Stimulated activated CD8-positive, alpha-beta memory T cell treated with anti-CD3 and anti-CD28 coated beads, Interleukin-7, amount 100 ng/mL, for 24 hours (primary cell): ENCODE measurements around the gene AMDHD1.
"Not testable (repeated sequence)": the region's sequence is repeated elsewhere in the genome, so short reads cannot be mapped to it uniquely, and the experiment has no call there.

ENCODE experiments used
- DNase-seq: peaks from one replicate; pipeline ENCODE4 v3.0.0-alpha.2; 2020; ENCODE audit warnings: low read depth

The AMDHD1 gene

DNA sequence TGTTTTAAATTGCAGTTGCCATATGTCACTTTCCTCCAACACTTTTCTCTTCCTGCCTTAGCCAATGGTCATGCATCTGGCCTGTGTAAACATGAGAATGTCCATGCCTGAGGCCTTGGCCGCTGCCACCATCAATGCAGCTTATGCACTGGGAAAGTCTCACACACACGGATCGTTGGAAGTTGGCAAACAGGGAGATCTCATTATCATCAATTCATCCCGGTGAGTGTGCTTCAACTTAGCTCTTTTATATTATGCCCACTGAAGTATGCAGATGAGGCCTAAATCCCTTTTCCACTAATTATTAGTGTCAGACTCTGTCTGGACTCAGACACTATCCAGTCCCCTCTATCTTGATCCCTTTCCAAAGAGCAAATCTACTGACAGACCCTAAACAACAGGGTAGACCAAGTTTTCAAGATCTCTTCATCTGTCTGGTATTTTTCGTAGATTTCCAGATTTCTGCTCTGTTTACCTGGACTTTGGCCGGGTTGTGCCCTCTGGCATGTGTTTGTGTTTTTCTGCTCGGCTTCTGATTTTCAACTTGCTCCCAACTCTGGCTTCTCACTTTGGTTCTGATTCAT lies 23.2 kb downstream of the AMDHD1 start:
- no peak for DNase-seq

DNA sequence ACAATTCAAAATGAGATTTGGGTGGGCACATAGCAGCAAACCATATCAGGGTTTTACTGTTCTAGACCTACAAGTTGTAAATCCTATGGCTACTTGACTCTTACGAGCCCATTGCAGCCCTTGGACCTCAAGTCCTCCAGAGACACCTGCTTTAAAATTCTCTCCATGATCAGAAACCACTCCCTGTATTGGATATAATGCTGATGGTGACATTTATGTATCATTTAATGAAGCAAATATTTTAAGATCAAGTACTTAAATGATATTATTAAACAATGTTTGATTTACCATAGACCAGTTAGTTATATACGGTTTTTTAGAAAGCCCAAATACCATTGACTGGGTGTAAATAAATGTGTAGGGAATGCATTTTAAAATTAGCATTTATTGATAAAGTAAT lies 24.2 kb downstream of the AMDHD1 start:
- DNase-seq, result no peak

DNA sequence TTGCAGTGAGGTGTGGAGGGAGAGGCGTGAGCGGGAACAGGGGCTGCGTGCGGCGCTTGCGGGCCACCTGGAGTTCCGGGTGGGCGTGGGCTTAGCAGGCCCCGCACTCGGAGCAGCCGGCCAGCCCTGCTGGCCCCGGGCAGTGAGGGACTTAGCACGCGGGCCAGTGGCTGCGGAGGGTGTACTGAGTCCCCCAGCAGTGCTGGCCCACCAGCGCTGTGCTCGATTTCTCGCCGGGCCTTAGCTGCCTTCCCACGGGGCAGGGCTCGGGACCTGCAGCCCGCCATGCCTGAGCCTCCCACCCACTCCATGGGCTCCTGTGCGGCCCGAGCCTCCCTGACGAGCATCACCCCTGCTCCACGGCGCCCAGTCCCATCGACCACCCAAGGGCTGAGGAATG lies 26.0 kb downstream of the AMDHD1 start:
- DNase-seq, result not testable (repeated sequence)

DNA sequence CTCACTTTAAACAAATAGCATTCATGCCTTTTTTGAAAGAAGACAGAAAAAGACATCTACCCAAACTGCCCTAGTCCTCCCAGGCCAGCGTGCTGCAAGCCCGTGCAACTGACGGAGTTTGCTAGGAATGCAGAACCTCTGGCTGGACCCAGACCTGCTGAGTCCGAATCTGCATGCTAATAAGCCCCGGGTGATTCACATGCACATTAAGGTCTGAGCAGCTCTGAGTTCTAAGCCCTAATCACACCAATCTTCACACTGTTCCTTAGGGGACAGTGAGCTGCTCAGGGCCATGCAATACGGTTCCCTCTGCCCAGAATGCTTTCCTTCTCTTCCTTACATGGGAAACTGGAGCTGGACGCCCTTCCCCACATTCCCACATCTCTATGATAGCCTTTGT lies 27.8 kb downstream of the AMDHD1 start:
- DNase-seq, result no peak

DNA sequence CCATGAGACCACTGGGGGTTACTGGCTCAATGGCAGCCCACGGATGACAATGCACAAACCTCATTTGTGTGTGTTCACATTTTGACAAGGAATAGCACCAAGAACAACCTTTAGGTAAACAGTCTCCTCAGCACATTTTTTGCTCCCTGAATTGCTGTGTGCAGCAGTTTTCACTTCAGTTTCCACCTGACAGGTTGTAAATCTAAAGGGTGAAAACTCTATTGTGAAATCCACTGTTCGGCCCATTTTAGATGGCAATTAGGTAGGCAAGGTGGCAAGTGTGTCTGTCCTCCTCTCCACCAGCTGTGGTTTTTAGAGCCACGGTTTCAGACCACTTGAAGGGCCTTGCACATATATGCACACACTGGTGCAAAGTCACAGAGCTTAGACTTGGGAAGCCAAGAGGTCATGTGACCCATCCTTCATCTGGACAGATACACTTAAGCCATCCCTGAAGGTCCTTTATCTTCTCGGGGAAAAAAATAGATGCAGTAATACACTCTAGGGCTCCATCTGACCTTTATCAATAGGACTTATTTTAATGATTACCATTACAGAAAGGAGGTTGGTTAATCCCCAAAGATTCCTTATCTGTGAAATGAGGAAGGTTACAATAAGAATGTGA lies 29.8 kb downstream of the AMDHD1 start:
- no peak for DNase-seq

DNA sequence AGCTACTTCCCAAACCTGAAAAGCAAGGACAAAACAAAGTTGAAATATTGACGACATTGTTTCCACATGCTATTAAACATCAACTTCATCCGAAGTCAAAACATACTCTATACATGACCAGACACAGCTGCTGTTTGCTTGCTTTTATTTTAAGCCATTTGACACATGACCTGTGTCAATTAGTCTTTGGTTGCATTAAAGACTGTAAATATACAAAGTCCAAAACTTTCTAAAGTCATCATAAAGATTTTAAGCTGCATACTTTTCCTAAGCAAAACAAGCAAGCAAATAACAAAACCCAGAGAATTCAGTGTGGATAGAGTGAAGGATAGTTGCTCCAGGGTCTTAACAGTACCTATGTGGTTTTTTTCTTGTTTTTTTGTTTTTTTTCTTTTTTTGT lies 31.2 kb downstream of the AMDHD1 start:
- DNase-seq, result no peak

DNA sequence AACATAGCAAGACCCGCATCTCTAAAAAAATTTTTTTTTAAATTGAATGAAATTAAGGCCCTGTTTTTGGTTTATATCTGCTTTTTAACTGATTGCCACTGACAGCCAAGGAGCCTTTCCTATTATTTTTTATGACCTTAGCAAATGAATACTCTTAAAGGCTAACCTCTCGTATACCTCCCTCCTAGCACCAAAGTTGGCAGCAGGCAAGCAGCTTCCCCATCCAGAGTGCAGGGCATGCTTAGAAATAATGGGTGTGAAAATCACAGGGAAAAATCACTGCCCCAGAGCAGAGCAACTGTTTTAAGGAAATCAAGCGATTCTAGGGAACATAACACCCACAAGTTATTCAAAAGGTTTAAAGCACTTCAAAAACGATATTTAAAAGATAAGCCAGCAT lies 32.4 kb downstream of the AMDHD1 start:
- DNase-seq, result no peak

DNA sequence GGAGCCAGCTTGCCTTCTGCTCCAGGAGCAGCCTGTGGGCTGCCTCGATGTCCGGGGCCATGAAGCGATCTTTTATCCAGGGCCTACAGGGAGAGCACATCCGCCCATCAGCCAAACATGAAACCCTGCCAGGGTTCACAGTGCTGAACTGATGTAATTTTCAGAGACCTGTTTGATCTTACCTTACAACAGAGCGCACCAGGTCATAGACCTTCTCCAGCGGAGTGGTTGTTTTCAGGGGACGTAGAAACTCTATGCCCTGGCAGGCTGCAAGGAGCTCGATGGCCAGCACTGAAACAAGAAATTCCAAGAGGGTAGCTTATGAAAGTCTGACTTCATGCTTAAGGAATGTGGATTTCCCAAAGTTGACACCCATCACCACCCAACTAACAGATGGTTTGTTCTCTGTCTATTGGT lies 33.3 kb downstream of the AMDHD1 start:
- DNase-seq, result no peak

DNA sequence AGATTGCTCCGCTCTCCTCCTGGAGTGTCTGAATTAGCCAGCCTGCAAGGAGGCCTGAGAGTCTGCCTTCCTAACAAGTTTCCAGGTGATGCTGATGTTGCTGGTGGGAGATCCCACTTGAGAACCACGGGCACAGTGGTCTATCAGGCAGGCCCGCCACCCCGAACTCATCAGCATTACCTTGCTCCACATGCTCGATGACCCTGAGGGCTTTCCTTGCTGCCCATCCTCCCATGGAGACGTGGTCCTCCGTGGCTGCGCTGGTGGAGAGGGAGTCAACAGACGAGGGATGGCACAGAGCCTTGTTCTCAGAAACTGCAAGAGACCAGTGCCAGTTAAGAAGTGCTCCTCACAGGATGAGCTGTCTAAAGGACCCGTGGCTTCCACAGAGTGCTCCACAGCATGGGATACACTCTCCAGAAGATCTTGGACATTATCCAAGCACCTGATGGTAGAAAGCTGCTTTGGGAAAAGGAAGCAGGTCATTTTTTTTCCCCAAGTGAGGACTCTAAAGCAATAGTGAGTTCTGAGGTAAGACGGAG lies 34.7 kb downstream of the AMDHD1 start:
- no peak for DNase-seq

DNA sequence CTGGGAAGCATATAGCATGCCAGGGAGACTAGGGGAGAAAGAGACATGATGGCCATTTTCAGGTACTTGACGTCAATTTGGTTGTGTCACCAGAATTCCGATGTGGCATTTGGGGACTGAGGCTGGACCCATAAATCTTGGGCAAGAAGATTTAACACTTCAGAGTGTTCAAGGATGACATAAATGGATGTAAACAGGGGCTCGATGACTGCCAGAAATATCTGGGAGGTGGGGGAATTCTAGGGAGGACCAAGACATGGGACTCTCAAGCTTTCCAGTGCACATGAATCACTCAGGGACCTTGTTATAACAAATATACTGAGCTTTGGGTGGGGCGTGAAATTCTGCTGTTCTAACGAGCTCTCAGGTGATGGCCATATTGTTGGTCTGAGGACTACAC lies 35.2 kb downstream of the AMDHD1 start:
- DNase-seq, result no peak

DNA sequence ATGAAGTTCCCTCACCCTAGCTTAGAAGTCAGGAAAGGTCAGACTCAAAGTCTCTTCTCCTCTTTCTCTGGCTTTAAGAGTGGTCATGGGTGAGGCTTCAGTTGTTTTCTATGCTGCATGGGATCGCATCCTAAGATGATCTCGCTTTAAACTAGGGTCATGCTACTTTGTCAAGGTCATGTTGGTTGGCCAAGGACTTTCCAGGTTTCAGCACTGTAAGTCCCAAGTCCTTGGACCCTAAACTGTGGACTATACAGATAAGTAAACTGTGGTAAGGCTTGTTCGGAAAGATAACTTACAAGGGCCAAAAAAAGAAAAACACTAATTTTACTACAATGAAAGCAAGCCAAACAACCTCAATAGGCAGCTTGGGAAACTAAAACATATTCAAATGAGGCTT lies 35.6 kb downstream of the AMDHD1 start:
- no peak for DNase-seq

DNA sequence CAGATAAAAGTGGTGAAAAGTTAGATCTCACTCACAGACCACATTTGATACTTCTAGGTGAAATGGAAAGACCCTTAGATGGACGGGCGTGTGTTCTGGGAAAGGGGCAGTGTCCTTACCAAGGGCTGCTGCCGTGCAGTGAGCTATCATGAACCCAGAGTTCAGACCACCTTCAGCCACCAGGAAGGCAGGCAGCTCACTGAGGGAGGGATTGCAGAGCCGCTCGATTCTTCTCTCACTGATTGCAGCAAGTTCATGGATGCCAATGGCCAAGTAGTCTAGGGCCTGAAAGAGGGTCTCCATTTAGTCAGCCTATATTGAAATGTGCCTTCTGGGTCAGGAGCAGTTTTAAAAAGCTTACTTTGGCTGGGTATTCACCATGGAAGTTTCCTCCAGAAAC lies 37.3 kb downstream of the AMDHD1 start:
- no peak for DNase-seq

DNA sequence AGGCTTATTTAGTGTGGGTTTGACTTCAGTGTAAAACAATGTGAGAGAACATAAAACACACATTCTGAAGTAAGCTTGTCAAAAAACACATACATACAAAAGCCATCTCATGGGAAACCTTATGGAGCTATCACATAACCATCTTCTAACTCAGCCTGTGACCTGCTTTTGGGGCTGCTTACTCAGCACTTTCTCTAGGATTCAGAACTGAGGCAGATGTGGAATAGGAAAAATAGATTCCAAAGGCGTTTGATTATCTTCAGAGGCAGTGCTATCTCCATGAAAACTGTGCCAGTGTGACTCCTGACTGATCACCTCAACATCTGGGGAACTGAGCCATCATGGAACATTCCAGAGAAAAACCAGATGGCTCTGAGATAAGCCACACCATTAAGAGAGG lies 39.5 kb downstream of the AMDHD1 start:
- DNase-seq, result no peak

DNA sequence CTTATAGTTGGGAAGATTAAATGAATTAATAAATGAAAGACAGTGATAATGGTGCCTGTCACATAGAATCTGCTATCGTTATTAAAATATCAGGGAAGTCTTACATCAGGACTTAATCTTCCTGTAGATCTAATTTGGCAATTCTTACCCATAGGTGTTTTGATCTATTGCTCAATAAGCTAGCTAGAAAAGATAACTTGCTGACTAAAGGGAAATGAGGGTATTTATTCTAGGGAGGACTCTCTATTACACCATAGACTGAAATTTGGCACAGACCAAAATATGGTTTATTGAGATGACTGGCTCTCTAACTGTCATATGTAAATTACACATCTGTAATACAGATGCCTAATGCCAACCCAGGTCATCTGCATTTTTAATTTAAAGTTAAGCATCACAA lies 41.6 kb downstream of the AMDHD1 start:
- DNase-seq, result no peak

DNA sequence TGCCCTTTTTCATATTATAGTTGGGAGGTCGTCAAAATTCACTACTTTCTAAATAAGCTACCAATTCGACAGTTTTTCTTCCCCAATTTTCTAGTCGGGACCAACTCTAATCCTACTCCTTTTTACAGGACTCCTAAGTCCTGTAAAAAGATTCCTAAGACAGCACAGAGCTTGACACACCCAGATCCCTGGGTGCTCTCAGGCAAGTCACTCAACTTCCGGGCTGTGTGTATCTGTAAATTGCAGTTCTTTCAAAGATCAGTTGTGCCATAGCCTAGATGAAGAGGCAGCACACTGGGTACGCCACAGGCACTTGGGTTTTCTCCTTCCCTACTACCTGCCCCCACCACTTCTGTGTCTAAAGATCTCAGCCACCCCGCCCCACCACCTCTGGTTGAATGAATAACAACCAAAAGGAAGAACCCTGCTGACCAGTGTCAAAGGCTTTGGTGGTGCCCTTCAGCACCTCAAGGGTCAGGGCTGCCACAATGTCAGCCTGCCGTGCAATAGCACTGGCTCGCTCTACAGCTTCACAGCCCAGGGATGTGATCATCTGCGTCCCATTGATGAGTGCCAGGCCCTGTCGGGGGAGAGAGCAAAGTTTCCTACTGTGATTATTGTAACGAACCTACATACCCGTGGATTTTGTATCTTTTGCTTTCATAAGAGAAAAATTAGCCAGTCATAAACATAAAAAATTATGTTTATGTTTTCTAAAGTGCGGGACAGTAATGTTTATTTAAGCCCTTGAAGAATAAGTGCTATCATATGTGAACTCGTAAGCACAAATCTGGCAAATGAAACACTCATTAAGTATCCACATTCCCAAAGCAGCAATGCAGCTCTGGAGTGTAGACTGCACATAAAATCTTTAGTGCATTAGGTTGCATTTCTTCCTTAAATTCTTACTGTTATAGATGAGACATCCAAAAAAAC lies 43.8 kb downstream of the AMDHD1 start:
- DNase-seq, result no peak

DNA sequence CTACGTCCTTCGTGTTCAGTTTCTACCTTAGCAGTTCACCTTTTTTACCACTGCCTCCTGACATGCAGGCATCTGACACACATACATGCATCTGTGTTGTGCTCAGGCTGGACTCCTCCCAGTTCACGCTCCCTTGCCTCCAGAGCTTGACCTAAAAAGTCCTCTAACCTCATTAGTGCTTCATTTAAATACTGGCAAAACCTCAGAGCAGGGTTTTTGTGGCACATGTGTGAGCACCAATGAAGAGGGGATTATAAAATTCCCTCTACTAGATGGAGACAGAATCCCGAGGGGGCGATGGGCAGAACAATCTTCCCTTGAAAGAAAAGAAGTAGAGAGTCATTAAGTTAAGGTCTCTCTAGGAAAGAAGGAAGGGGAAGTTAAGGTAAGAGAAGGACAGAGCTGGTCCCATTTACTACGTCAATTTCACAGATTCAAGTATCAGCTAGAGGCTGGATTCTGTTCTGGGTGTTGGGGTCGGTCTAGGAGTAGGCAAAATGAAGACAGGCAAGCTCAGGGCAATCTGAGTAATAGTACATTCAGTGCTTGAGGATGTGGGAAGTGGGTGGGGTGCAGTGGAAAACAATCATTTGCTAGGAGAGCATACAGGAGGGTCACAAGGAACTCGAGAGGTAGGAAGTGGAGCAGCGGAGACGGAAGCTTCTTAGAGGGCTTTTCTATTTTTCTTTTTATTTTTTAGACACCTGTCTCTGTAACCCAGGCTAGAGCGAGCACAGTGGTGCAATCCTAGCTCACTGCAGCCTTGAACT lies 45.6 kb downstream of the AMDHD1 start:
- no peak for DNase-seq

DNA sequence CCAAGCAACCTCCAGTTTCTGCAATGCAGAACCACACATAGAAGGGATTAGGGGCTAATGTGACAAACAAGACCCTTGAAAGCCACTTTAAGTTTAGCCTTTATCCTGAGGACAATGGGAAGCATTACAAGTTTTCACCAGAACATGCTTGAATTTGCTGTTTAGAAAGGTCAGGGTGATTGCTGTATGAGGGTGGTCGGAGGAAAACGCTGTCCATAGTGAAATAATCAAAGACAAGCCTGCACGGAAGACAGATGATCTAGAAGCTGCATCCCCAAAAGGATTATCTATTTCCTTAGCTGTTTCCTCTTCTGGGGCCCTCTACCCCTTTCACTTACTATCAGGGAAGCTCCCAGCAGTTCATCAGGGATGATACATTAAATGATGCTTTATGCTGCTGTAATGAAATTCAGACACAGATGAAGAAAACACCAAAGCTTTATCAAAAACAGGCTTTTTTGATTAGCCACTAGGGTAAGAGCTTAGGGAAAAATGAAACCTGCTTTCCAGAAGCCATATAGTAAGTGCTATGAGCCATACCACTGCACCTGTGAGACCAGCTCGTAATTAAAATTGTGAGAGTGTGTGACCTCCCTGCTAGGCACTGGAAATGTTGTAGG lies 46.5 kb downstream of the AMDHD1 start:
- no peak for DNase-seq

DNA sequence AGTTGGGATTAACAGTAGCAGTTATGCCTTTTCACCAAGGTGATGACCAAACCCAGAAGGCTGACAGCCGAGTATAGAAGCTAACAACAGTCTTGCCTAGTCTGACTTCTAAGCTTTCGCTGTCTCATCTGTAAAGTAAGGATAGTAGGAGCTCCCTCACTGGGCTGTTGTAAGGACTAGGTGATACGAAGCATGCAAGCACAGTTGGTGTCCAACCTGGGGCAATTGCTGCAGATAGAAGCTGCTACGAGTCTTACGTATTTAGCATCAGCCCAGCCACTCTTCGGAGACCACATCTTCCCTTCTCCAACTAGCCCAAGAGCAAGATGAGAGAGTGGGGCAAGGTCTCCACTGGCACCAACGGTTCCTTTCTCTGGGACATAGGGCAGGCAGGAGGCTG lies 47.0 kb downstream of the AMDHD1 start:
- no peak for DNase-seq

DNA sequence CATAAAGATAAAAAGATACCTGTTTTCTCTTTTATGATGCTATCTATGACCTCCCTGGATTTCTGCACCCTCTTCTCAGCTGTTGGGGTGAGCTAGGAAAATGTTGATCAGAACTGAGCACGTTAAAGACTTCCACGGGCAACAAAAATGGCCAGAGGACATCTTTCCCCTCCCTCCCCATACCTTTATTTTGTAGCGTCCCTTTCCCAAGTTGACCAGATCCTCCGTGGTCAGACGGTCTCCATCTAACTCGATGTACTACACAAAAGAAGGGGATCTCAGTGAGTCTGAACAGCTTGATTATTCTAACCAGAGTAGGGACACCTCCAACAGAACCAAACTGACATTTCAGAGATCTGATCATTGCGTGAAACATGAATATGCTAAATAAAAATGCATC lies 50.8 kb downstream of the AMDHD1 start:
- no peak for DNase-seq

DNA sequence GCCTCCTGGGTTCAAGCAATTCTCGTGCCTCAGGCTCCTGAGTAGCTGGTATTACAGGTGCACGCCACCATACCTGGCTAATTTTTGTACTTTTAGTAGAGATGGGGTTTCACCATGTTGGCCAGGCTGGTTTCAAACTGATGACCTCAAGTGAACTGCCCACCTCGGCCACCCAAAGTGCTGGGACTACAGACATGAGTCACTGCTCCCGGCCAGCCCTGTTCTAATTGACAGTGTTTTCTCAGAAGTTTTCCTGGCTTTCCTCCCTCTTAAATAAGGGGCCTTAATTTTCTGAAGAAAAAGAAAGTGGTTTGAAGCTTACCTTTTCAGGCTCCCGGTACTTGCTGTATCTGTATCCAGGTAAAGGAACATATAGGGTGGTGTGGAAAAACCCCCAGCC lies 51.3 kb downstream of the AMDHD1 start:
- DNase-seq, result no peak

DNA sequence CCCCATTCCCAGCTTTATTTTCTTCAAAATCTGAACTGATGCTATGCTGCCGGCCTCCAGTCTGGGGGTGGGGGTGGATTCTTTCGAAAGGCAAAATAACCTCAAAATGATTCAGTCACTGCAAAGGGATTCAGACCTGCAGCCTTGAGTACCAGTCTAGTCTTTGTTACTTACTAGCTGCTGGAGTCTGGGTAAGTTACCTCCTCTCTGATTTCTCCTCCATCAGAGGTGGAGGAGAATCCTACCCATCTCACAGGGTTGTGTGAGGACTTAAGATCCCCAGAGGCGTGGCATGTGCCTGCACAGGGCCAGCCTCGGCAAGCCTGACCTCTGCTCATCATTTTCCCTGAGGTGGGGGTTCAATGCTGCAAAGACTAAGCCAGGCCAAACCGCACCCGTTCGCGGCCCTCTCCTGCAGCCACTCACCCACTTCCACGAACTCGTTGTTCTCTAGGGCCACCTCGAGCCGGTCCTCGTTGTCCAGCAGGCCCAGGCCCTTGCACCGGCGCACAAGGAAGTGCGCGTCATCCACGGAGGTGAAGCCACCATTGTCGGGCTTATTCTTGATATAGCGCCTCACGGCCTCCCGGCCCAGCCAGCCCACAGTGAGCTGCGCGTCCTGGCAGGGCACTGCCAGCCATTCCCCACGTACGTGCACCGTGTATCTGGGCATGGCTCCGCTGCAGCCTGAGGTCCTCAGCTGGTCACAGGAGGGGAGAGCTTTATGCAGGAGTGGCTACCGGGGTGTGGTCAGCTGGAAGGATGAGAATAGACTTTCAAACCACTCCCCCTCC lies 52.3 kb downstream of the AMDHD1 start:
- no peak for DNase-seq
